ENCODE measurements around the gene IMMP2L. TPM values are rescaled to one million over a fixed set of nuclear protein-coding genes. Genes with fewer than 3 reads are reported as not detected.

Gene IMMP2L
- total and polyA plus RNA-seq, 7 donors: 9.3 to 43.0 (median 19.2) TPM

DNA sequence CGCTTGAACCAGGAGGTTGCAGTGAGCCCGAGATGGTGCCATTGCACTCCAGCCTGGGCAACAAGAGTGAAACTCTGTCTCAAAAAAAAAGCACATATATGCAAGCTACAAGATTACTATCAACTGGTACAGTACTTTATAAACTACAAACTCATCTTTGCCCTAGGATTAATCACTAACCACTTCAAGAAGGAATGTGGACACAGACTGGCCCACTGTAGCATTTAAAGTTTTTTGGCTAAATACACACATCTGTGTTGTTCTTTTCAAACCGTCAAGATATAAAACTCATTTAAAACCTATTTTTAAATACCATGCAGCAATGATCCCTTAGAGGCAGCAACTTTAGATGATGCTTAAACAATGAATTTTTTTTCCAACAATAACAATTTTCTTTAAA is 205.4 kb downstream of the IMMP2L start:
- ATAC-seq: no peak
- Histone ChIP-seq H3K27ac (no peak overlapping the region), H3K4me3 (no peak overlapping the region), H3K4me1 (no peaks in the 10 kb centered on the region), H3K9me3 (no peaks in the 10 kb centered on the region), H3K36me3 (ENCODE audit: insufficient read depth in 1 of 2, low read depth in 1 of 2) (no peaks in the 10 kb centered on the region), H3K27me3 (ENCODE audit: insufficient read depth in 3 of 3, low read length in 2 of 3) (no peaks in the 10 kb centered on the region)
- WGBS, 3 donors: 71 to 74% (median 73%) methylated on average over 3 of the region's 3 CpGs
- TF ChIP-seq, protein P1, sequence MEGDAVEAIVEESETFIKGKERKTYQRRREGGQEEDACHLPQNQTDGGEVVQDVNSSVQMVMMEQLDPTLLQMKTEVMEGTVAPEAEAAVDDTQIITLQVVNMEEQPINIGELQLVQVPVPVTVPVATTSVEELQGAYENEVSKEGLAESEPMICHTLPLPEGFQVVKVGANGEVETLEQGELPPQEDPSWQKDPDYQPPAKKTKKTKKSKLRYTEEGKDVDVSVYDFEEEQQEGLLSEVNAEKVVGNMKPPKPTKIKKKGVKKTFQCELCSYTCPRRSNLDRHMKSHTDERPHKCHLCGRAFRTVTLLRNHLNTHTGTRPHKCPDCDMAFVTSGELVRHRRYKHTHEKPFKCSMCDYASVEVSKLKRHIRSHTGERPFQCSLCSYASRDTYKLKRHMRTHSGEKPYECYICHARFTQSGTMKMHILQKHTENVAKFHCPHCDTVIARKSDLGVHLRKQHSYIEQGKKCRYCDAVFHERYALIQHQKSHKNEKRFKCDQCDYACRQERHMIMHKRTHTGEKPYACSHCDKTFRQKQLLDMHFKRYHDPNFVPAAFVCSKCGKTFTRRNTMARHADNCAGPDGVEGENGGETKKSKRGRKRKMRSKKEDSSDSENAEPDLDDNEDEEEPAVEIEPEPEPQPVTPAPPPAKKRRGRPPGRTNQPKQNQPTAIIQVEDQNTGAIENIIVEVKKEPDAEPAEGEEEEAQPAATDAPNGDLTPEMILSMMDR (IDR thresholded peaks at IDR 0.05): no peak
- no peak for DNase-seq
- intact Hi-C loops (cut with DNase I): no loop called here

- 98 to 100% (median 100%) methylated on average over 1 of the region's 1 CpG for WGBS, 3 donors
- DNase-seq: no peak
- TF ChIP-seq, protein P1 (IDR thresholded peaks at IDR 0.05): no peak
Measured at GRCh38 chr7:111352319-111352718, 210.0 kb downstream of the IMMP2L start.

DNA sequence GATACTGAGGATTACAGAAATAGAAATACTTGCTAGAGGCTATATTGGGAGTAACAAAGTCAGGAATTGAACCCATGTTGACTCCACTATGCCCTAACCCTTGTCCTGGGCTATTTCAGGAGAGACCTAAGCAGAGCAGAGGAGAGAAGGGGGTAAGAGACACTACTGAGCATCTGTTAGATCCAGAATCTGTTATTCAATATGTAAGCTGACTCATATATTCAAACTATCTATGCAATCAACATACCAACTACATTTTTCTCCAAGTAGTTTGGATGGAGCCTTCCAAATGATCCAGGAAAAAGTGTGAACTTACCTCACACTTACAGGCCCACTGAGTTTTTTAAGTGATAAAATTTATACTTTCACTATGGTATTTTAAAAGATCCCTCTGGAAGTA is 216.1 kb downstream of the IMMP2L start:
- Histone ChIP-seq H3K4me3 (no peak overlapping the region), H3K9me3 (no peaks in the 10 kb centered on the region), H3K36me3 (ENCODE audit: insufficient read depth in 1 of 2, low read depth in 1 of 2) (no peaks in the 10 kb centered on the region), H3K27me3 (ENCODE audit: insufficient read depth in 3 of 3, low read length in 2 of 3) (no peaks in the 10 kb centered on the region), H3K27ac (no peak overlapping the region), H3K4me1 (no peaks in the 10 kb centered on the region)
- intact Hi-C loops (cut with DNase I): no loop called here
- TF ChIP-seq, protein P1 (IDR thresholded peaks at IDR 0.05): no peak
- ATAC-seq: no peak
- no peak for DNase-seq

More at GRCh38 chr7:111352319-111352718, 210.0 kb downstream of the IMMP2L start:
- no peaks in the 10 kb centered on the region for H3K36me3 ChIP-seq (ENCODE audit: insufficient read depth in 1 of 2, low read depth in 1 of 2)
- intact Hi-C loops (cut with DNase I): no loop called here
- no peak overlapping the region for H3K4me3 ChIP-seq
- no peak overlapping the region for H3K27ac ChIP-seq
- ATAC-seq: no peak
- no peaks in the 10 kb centered on the region for H3K27me3 ChIP-seq (ENCODE audit: insufficient read depth in 3 of 3, low read length in 2 of 3)
- no peaks in the 10 kb centered on the region for H3K9me3 ChIP-seq
- no peaks in the 10 kb centered on the region for H3K4me1 ChIP-seq

GRCh38 chr7:111343017-111343416 is 219.3 kb downstream of the IMMP2L start:
- DNase-seq: no peak
- Histone ChIP-seq H3K4me1 (no peaks in the 10 kb centered on the region), H3K9me3 (no peaks in the 10 kb centered on the region), H3K27me3 (ENCODE audit: insufficient read depth in 3 of 3, low read length in 2 of 3) (no peaks in the 10 kb centered on the region), H3K27ac (no peak overlapping the region), H3K4me3 (no peak overlapping the region), H3K36me3 (ENCODE audit: insufficient read depth in 1 of 2, low read depth in 1 of 2) (no peaks in the 10 kb centered on the region)
- ATAC-seq: no peak
- TF ChIP-seq, protein P1 (IDR thresholded peaks at IDR 0.05): no peak
- intact Hi-C loops (cut with DNase I): no loop called here

DNA sequence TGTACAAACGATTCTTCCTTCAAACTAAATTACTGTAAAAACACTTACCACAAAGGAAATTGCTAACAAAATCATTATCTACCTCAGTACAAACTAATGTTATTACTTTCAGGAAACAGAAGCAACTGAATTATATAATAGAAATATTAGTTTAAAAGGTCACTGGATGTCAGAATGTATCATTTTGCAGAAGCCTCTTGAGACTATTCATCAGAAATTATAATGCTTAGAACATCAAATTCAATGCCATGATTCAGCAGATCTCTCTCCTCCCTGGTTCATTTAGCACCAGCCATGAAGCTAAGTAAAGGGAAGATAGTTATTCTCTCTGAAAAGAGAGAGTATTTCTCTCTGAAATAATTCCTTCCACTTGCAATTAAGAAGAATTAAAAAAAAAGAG is 223.3 kb downstream of the IMMP2L start:
- H3K27ac ChIP-seq: no peak overlapping the region
- ATAC-seq (no peak), DNase-seq (no peak)
- no peaks in the 10 kb centered on the region for H3K27me3 ChIP-seq (ENCODE audit: insufficient read depth in 3 of 3, low read length in 2 of 3)
- H3K36me3 ChIP-seq (ENCODE audit: insufficient read depth in 1 of 2, low read depth in 1 of 2): no peaks in the 10 kb centered on the region
- no peaks in the 10 kb centered on the region for H3K9me3 ChIP-seq
- WGBS, 3 donors: 53 to 58% (median 53%) methylated on average over 1 of the region's 1 CpG
- TF ChIP-seq, protein P1 (IDR thresholded peaks at IDR 0.05): no peak
- H3K4me1 ChIP-seq: no peaks in the 10 kb centered on the region
- no peak overlapping the region for H3K4me3 ChIP-seq
- intact Hi-C loops (cut with DNase I): no loop called here

All from psoas muscle (tissue), 8 donors.